ENCODE measurements around the gene IMP4. TPM values are rescaled to one million over a fixed set of nuclear protein-coding genes. Genes with fewer than 3 reads are reported as not detected.

IMP4 gene
- total and polyA plus RNA-seq, 2 of the 4 experiments (the other 2 are of a cell fraction) = 154 to 169 TPM

DNA sequence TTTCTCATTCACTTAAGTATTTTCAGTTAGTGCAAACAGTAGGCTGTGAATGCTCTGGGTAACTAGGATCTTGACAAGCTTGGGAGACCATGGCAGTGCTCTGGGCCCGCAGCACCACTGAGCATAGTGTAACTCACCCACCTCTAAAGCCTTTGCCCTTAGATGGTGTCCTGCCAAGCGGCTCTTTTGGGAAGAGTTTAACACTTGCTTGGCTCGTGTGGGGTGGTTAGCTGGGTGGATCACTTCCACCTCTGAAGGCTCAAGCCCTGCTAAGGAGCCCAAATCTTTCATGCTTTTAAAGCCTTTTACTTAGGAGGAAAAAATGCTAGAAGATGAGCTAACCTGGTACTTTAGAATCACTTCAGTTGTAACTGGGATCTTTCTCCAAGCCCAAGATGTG, 47.1 kb downstream of the IMP4 start:
- Histone ChIP-seq H3K4me3 (ENCODE audit: insufficient read depth, low read depth, low read length) (no peak overlapping the region), H3K4me2 (ENCODE audit: low read depth, low read length) (no peak overlapping the region), H3K56ac (ENCODE audit: extremely low read depth, insufficient read depth, low read length) (no peak overlapping the region), H3K9ac (ENCODE audit: low read depth, low read length) (no peak overlapping the region), H4K8ac (ENCODE audit: low read depth in 2 of 2, low read length in 2 of 2) (no peak overlapping the region), H4K5ac (ENCODE audit: low read depth, low read length) (no peak overlapping the region), H3K4ac (ENCODE audit: low read depth, low read length) (no peak overlapping the region), H3K27me3 (ENCODE audit: control insufficient read depth, insufficient read depth, low read length) (no peaks in the 10 kb centered on the region), H3K14ac (replicated peaks; ENCODE audit: low read depth, low read length) (no peak overlapping the region), H4K20me1 (ENCODE audit: insufficient read depth, low read length) (no peaks in the 10 kb centered on the region), H2BK120ac (ENCODE audit: low read depth, low read length) (no peak overlapping the region), H3K27ac (ENCODE audit: insufficient read depth, low read length) (no peak overlapping the region), H2AK9ac (replicated peaks; ENCODE audit: low read depth, low read length, poor library complexity) (no peak overlapping the region), H3K18ac (ENCODE audit: low read depth, low read length) (no peak overlapping the region), H4K91ac (ENCODE audit: insufficient read depth, low read depth, low read length) (no peak overlapping the region), H2AFZ (replicated peaks; ENCODE audit: low read length, poor library complexity) (no peak overlapping the region), H2AK5ac (ENCODE audit: low read depth, low read length) (no peak overlapping the region), H2BK5ac (ENCODE audit: low read depth, low read length, poor library complexity, severe bottlenecking) (no peak overlapping the region), H2BK15ac (ENCODE audit: low read depth, low read length) (no peak overlapping the region), H3K36me3 (ENCODE audit: control insufficient read depth, insufficient read depth, low read length) (no peaks in the 10 kb centered on the region), H3K23ac (ENCODE audit: low read depth, low read length) (no peak overlapping the region), H2BK20ac (ENCODE audit: low read depth, low read length) (no peak overlapping the region), H3K9me3 (ENCODE audit: control insufficient read depth, insufficient read depth, low read length) (no peaks in the 10 kb centered on the region), H3K79me1 (ENCODE audit: low read depth in 1 of 2, low read length in 2 of 2) (peaks cover 7 to 11% of the 10 kb centered on the region in 2 experiments; a peak in 2 of 4 replicates), H3K4me1 (ENCODE audit: control insufficient read depth, insufficient read depth, low read length) (peaks cover 11% of the 10 kb centered on the region), H3K9me1 (ENCODE audit: insufficient read depth, low read length) (no peaks in the 10 kb centered on the region; the same call in 1 of the 2 replicates)
- ChIA-PET CTCF (no interaction called here), POLR2A (ENCODE audit: unreplicated experiment) (no interaction called here)
- in situ Hi-C loops (cut with MboI; ENCODE audit: low sequenced_read_pairs) = no loop called here
- BruUV-seq (replicated peaks) = no TSS peak
- DNase-seq (no peak), ATAC-seq (ENCODE audit: low read depth) (no peak)
- no peak for TF ChIP-seq CHD1 (IDR thresholded peaks at IDR 0.05; ENCODE audit: low read depth, low read length)
- no peak for TF ChIP-seq CEBPB (IDR thresholded peaks at IDR 0.05; ENCODE audit: low read depth, low read length)
- TF ChIP-seq BHLHE40 (IDR thresholded peaks at IDR 0.05; ENCODE audit: low read depth, low read length) = no peak
- TF ChIP-seq RAD21 (IDR thresholded peaks at IDR 0.05; ENCODE audit: low read length) = no peak
- dilution Hi-C loops (cut with HindIII; ENCODE audit: low sequenced_read_pairs, unreplicated experiment) = no loop called here
- no CpG with 5 or more reads among the region's 3 CpGs for WGBS, 2 experiments (ENCODE audit: extremely low coverage in 2 of 2, insufficient read length in 1 of 2)
- intact Hi-C loops (cut with micrococcal nuclease) = loop anchor here (2.0 kb wide), 1 partner anchor 17 kb away; no protein-coding TSS in a partner anchor
